Trophoblast cell (in vitro differentiated cells and primary cell): ENCODE results near the gene ANXA11.

ENCODE experiments used
- DNase-seq, 2 donors: peaks; one replicate each; pipeline ENCODE4 v3.0.0-alpha.2; 2016
- H2AFZ ChIP-seq: 2 replicates; pipeline ENCODE4 v1.6.1; 2013; ENCODE audit warnings: low read length, moderate library complexity, mild to moderate bottlenecking; ENCODE audit not compliant: insufficient read depth, poor library complexity
- H2AK5ac ChIP-seq: 2 replicates; pipeline ENCODE4 v1.6.1; 2013; ENCODE audit warnings: mild to moderate bottlenecking, low read length
- H2BK120ac ChIP-seq: 2 replicates; pipeline ENCODE4 v1.6.1; 2013; ENCODE audit warnings: low read length, mild to moderate bottlenecking, moderate library complexity; ENCODE audit not compliant: insufficient read depth, poor library complexity
- H2BK12ac ChIP-seq: 2 replicates; pipeline ENCODE4 v1.6.1; 2013; ENCODE audit warnings: mild to moderate bottlenecking, low read length, moderate library complexity
- H2BK5ac ChIP-seq: 2 replicates; pipeline ENCODE4 v1.6.1; 2013; ENCODE audit warnings: low read length, low read depth, moderate library complexity, mild to moderate bottlenecking; ENCODE audit not compliant: poor library complexity
- H3K14ac ChIP-seq: 2 replicates; pipeline ENCODE4 v1.6.1; 2013; ENCODE audit warnings: mild to moderate bottlenecking, low read length
- H3K18ac ChIP-seq: 2 replicates; pipeline ENCODE4 v1.6.1; 2013; ENCODE audit warnings: mild to moderate bottlenecking, low read length
- H3K23ac ChIP-seq: 2 replicates; pipeline ENCODE4 v1.6.1; 2013; ENCODE audit warnings: low read length
- H3K27ac ChIP-seq: 2 replicates; pipeline ENCODE4 v1.5.1; 2013; ENCODE audit warnings: low read depth, mild to moderate bottlenecking, inconsistent platforms, low read length, moderate library complexity
- H3K27me3 ChIP-seq: 2 replicates; pipeline ENCODE4 v1.6.1; 2013; ENCODE audit warnings: inconsistent platforms, mild to moderate bottlenecking, low read length, moderate library complexity; ENCODE audit not compliant: insufficient read depth
- H3K36me3 ChIP-seq, 2 experiments: 1 replicate in 1 of 2; 2 replicates in 1 of 2; pipeline ENCODE4 v1.6.1; 2013; ENCODE audit warnings: low read length in 2 of 2, mild to moderate bottlenecking in 2 of 2, moderate library complexity in 1 of 2; ENCODE audit not compliant: insufficient read depth in 2 of 2, control insufficient read depth in 1 of 2
- H3K4ac ChIP-seq: 2 replicates; pipeline ENCODE4 v1.6.1; 2013; ENCODE audit warnings: low read depth, mild to moderate bottlenecking, low read length, moderate library complexity
- H3K4me1 ChIP-seq, 2 experiments: 1 replicate in 1 of 2; 2 replicates in 1 of 2; pipeline ENCODE4 v1.6.1; 2013; ENCODE audit warnings: low read length in 2 of 2, mild to moderate bottlenecking in 2 of 2, moderate library complexity in 1 of 2; ENCODE audit not compliant: insufficient read depth in 2 of 2, control insufficient read depth in 1 of 2
- H3K4me2 ChIP-seq: 2 replicates; pipeline ENCODE4 v1.6.1; 2013; ENCODE audit warnings: inconsistent platforms, mild to moderate bottlenecking, low read length, moderate library complexity
- H3K4me3 ChIP-seq: 2 replicates; pipeline ENCODE4 v1.5.1; 2013; ENCODE audit warnings: mild to moderate bottlenecking, low read depth, low read length, inconsistent platforms
- H3K79me1 ChIP-seq: one replicate; pipeline ENCODE4 v1.6.1; 2013; ENCODE audit warnings: low read length
- H3K79me2 ChIP-seq: 2 replicates; pipeline ENCODE4 v1.6.1; 2013; ENCODE audit warnings: low read length, mild to moderate bottlenecking; ENCODE audit not compliant: control insufficient read depth, insufficient read depth, poor library complexity
- H3K9ac ChIP-seq: 2 replicates; pipeline ENCODE4 v1.6.1; 2013; ENCODE audit warnings: mild to moderate bottlenecking, low read length
- H3K9me3 ChIP-seq: 2 replicates; pipeline ENCODE4 v1.6.1; 2013; ENCODE audit warnings: low read depth, mild to moderate bottlenecking, control low read depth, inconsistent platforms, low read length; ENCODE audit not compliant: insufficient read depth
- H4K12ac ChIP-seq: 2 replicates; pipeline ENCODE4 v1.6.1; 2013; ENCODE audit warnings: low read depth, mild to moderate bottlenecking, low read length, moderate library complexity
- H4K8ac ChIP-seq: 2 replicates; pipeline ENCODE4 v1.6.1; 2013; ENCODE audit warnings: low read depth, mild to moderate bottlenecking, low read length, moderate library complexity
- H4K91ac ChIP-seq: one replicate; pipeline ENCODE4 v1.6.1; 2013; ENCODE audit warnings: low read depth, mild to moderate bottlenecking, low read length, moderate library complexity
- WGBS: extraction: QIAGEN DNeasy Blood & Tissue Kit; methylation state at CpG from one replicate; pipeline ENCODE4 v1.1.7; 2013; ENCODE audit warnings: missing lambda C conversion rate; ENCODE audit not compliant: insufficient read length, insufficient coverage; ENCODE audit errors: extremely low coverage; 5-methylcytosine and 5-hydroxymethylcytosine counted together

The ANXA11 gene

DNA sequence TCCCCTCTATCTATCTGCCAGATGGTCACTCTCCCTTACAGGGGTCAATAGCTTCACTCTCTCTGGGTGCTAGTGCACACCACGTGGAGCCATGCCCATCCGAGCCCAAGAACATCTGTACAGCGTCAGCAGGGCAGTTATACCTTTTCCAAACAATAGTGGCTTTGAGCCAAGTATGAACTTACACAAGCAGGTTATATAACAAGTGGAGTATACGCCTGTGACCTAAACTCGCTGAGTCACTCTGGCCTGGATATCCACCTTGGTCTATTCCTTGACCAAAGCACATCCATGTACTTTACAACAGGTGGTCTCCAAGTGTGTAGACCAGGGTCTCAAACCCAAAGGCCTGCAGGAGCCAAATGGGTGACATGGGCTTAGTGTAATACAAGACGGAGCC, 52.5 kb downstream of the ANXA11 start:
- peaks cover 11 to 16% of the 10 kb centered on the region in 2 experiments for H3K4me1 ChIP-seq
- no CpG with 5 or more reads among the region's 6 CpGs for WGBS
- H2AFZ ChIP-seq = no peak overlapping the region
- no peak overlapping the region for H2BK120ac ChIP-seq
- H3K4me3 ChIP-seq = no peak overlapping the region
- H2AK5ac ChIP-seq = no peak overlapping the region
- H3K4ac ChIP-seq = no peak overlapping the region
- H3K9me3 ChIP-seq = no peaks in the 10 kb centered on the region
- no peak overlapping the region for H3K23ac ChIP-seq
- no peak overlapping the region for H3K27ac ChIP-seq
- no peak for DNase-seq
- H2BK5ac ChIP-seq = no peak overlapping the region
- no peaks in the 10 kb centered on the region for H3K79me2 ChIP-seq
- no peak overlapping the region for H4K8ac ChIP-seq
- no peak overlapping the region for H3K4me2 ChIP-seq
- peaks cover 5% of the 10 kb centered on the region for H3K79me1 ChIP-seq
- H2BK12ac ChIP-seq = no peak overlapping the region
- H3K36me3 ChIP-seq = peaks cover 31 to 41% of the 10 kb centered on the region in 2 experiments
- H3K18ac ChIP-seq = peak overlapping the region; percentile 9
- H4K12ac ChIP-seq = no peak overlapping the region
- no peaks in the 10 kb centered on the region for H3K27me3 ChIP-seq
- no peak overlapping the region for H3K14ac ChIP-seq
- no peak overlapping the region for H4K91ac ChIP-seq
- H3K9ac ChIP-seq = no peak overlapping the region

DNA sequence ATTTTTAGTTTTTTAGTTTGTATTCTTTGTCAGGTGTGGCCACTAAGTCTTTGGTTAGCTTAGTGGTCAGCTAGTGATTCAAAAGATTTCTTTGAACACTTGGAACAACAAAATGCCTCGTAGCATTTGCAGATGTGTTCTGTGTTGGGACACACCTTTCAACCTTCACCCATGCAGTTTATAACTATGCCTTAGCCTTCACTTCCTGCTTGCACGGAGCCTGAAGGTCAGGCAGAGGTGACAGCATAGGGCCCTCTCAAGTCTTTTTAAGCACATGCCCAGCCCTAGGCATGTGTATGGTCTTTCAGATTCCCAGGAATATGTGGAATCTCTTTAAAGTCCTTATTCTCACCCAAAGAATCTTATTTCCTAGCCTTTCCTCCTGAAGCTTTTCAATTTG, 55.2 kb downstream of the ANXA11 start:
- Histone ChIP-seq H3K4me2 (no peak overlapping the region), H3K9ac (no peak overlapping the region), H4K91ac (no peak overlapping the region), H2BK5ac (no peak overlapping the region), H3K79me2 (no peaks in the 10 kb centered on the region), H3K23ac (no peak overlapping the region), H3K4ac (no peak overlapping the region), H4K8ac (no peak overlapping the region), H3K36me3 (peaks cover 22 to 28% of the 10 kb centered on the region in 2 experiments), H3K79me1 (peaks cover 5% of the 10 kb centered on the region), H3K14ac (no peak overlapping the region), H2AK5ac (no peak overlapping the region), H2BK12ac (no peak overlapping the region), H2BK120ac (no peak overlapping the region), H3K27me3 (no peaks in the 10 kb centered on the region), H4K12ac (no peak overlapping the region), H3K4me3 (no peak overlapping the region), H3K9me3 (no peaks in the 10 kb centered on the region), H3K4me1 (peaks cover 6% of the 10 kb centered on the region in 2 experiments), H3K27ac (no peak overlapping the region), H3K18ac (no peak overlapping the region), H2AFZ (no peak overlapping the region)
- no peak for DNase-seq
- no CpG with 5 or more reads among the region's 2 CpGs for WGBS

DNA sequence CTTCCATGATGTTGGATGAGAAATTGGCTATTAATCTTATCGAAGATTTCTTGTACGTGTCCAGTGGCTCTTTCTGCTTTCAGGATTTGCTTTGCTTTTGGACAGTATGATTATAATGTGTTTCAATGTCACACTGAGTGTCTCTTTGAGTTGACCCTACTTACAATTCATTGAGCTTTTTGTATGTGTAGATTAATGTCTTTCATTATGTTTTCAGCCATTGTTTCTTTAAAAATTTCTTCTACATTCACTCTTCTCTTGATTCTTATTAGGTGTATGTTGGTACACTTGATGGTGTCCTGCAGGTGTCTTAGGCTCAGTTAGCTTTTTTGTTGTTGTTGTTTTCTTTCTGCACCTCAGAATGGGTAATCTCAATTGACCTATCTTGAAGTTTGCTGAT, 56.2 kb downstream of the ANXA11 start:
- Histone ChIP-seq H3K4me1 (no peaks in the 10 kb centered on the region), H3K36me3 (peaks cover 20 to 22% of the 10 kb centered on the region in 2 experiments), H3K79me1 (no peaks in the 10 kb centered on the region), H2BK120ac (no peak overlapping the region), H2AK5ac (no peak overlapping the region), H2BK5ac (no peak overlapping the region), H2BK12ac (no peak overlapping the region), H3K4ac (no peak overlapping the region), H3K79me2 (no peaks in the 10 kb centered on the region), H4K91ac (no peak overlapping the region), H4K8ac (no peak overlapping the region), H4K12ac (no peak overlapping the region), H3K23ac (no peak overlapping the region), H3K27ac (no peak overlapping the region), H3K18ac (no peak overlapping the region), H2AFZ (no peak overlapping the region), H3K14ac (no peak overlapping the region), H3K4me2 (no peak overlapping the region), H3K4me3 (no peak overlapping the region), H3K9ac (no peak overlapping the region), H3K27me3 (no peaks in the 10 kb centered on the region), H3K9me3 (no peaks in the 10 kb centered on the region)
- no CpG with 5 or more reads among the region's 2 CpGs for WGBS
- DNase-seq = no peak

DNA sequence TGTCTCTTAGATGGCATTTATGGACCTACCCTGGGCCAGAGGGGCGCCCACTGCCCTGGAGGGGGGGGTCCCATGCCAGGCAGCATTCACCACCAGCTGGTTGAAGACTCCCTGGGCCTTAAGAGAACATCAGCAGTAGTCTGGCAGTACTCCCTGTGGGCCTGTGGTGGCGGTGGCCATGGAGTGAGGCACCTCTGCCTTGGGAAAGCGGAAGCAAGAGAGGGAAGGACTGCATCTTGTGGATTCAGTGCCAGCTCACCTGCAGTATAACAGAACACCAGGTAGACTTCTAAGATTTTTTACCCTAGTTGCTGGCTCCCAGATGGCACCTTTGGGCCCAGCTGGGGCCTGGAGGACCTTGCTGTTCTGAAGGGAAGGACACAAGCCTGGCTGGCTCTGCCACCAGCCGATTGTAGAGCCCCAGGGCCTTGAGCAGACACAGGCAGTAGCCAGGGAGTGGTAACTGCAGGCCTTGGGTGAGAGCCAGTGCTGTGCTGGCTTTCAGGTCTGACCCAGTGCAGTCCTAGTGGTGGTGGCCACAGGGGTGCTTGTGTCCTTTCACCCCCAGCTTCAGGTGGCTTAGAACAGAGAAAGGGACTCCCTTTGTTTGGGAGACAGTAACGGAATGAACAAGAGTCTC, 57.1 kb downstream of the ANXA11 start:
- no peak overlapping the region for H2AFZ ChIP-seq
- H3K4me1 ChIP-seq = no peaks in the 10 kb centered on the region
- H3K9me3 ChIP-seq = no peaks in the 10 kb centered on the region
- H3K23ac ChIP-seq = no peak overlapping the region
- peaks cover 14 to 17% of the 10 kb centered on the region in 2 experiments for H3K36me3 ChIP-seq
- no peak overlapping the region for H2AK5ac ChIP-seq
- WGBS = no CpG with 5 or more reads among the region's 5 CpGs
- H3K18ac ChIP-seq = no peak overlapping the region
- no peaks in the 10 kb centered on the region for H3K79me2 ChIP-seq
- H3K4ac ChIP-seq = no peak overlapping the region
- no peak overlapping the region for H3K4me3 ChIP-seq
- H2BK12ac ChIP-seq = no peak overlapping the region
- no peak overlapping the region for H2BK5ac ChIP-seq
- DNase-seq = no peak
- H3K9ac ChIP-seq = no peak overlapping the region
- H3K14ac ChIP-seq = no peak overlapping the region
- H3K79me1 ChIP-seq = no peaks in the 10 kb centered on the region
- H4K12ac ChIP-seq = no peak overlapping the region
- H3K27ac ChIP-seq = no peak overlapping the region
- H2BK120ac ChIP-seq = no peak overlapping the region
- no peak overlapping the region for H3K4me2 ChIP-seq
- H3K27me3 ChIP-seq = no peaks in the 10 kb centered on the region
- no peak overlapping the region for H4K91ac ChIP-seq
- no peak overlapping the region for H4K8ac ChIP-seq
